Stimulated activated naive CD8-positive, alpha-beta T cell treated with anti-CD3 and anti-CD28 coated beads, Interleukin-15, Interleukin-2, amounts not matched to agents 100 U/mL and 50 U/mL, for 24 hours (primary cell): ENCODE data around the gene TTC31.
A peak's percentile ranks its signal among the peaks of the same experiment; 100 is the strongest.

ENCODE experiments used
- ATAC-seq: fragments of 150-1000 bp; cut with Tn5 transposase; one replicate; pipeline ENCODE4 v1.10.0; 2021
- DNase-seq: peaks from one replicate; pipeline ENCODE4 v3.0.0; 2021

The TTC31 gene

GRCh38 chr2:74488643-74489481, 6.0 kb downstream of the TTC31 start:
- ATAC-seq (no peak), DNase-seq (no peak)

GRCh38 chr2:74489906-74490305, 7.0 kb downstream of the TTC31 start:
- DNase-seq = no peak
- no peak for ATAC-seq

DNA sequence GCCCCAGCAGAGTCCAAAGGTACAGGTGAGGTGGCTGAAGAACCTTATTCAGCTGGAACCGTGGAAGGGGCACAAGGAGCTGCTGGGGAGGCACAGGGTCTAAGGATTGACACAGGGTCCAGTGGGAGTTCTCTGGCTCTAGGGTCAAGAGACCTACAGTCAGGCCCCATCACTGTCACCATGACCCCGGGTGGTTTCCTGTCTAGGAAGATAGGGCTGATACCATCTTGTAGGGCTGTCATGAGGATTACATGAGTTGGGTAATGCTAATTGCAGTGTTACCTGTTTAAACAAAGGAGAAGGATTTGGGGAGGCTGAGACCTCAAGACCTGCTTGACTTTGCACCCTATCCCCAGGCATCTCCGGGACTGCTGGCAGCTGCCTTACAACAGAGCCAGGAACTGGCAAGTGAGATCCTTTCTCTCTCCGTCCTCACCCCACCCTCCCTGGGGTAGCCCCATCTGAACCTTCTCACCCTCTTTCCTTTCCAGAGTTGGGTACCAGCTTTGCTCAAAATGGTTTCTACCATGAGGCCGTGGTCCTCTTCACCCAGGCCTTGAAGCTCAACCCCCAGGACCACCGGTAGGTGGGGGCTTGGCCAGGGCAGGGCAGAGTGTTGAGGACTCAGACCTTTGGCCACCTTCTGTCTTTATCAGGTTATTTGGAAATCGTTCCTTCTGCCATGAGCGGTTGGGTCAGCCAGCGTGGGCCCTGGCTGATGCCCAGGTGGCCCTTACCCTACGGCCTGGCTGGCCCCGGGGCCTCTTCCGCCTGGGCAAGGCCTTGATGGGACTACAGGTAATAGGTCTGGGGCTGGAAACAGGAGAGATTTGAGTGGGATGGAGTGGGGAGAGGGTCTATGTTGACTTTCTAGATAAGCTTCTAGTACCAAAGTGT, 9.0 kb downstream of the TTC31 start:
- no peak for ATAC-seq
- no peak for DNase-seq

DNA sequence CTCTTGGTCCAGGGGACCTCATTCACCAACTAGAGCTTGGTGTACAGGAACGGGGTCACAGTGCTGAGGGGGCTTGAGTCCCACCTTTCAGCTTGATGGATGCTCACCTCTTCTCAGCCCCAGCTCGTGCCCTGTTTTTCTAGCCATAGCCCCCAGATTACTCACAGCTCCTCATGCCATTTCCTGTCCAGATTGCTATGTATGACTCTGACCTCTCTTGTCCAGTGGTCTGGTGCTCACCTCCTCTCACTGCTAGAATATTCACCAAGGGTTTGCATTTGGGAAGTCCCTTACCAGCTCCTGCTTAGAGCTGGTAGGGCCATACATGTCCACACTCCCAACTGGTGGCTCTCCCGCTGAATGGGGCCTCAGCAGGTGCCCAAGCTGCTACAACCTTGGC, 10.7 kb downstream of the TTC31 start:
- DNase-seq = no peak
- no peak for ATAC-seq

DNA sequence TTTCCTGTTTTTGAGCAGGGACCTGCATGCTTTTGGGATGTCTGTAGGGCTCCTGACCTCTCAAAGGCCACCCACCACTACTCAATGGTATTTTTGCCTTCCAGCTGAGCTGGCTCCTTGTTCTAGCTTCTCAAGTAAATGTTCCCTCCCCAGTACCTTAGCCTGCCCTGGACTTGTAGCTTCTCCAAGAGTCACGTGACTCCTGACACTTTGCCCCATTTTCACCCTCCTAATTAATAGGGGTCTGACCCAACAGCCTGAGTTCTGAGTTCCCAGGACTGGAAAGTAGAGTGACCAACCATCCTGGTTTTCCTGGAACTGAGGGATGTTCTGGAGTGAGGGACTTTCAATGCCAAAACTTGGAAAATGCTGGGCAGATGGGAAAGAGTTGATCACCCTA, 12.6 kb downstream of the TTC31 start:
- DNase-seq (no peak), ATAC-seq (no peak)

GRCh38 chr2:74496997-74497776, 14.3 kb downstream of the TTC31 start:
- DNase-seq (no peak), ATAC-seq (no peak)

- ATAC-seq = no peak
- peak; percentile 39 for DNase-seq
These were observed 15.1 kb downstream of the TTC31 start for GRCh38 chr2:74497777-74498499.

DNA sequence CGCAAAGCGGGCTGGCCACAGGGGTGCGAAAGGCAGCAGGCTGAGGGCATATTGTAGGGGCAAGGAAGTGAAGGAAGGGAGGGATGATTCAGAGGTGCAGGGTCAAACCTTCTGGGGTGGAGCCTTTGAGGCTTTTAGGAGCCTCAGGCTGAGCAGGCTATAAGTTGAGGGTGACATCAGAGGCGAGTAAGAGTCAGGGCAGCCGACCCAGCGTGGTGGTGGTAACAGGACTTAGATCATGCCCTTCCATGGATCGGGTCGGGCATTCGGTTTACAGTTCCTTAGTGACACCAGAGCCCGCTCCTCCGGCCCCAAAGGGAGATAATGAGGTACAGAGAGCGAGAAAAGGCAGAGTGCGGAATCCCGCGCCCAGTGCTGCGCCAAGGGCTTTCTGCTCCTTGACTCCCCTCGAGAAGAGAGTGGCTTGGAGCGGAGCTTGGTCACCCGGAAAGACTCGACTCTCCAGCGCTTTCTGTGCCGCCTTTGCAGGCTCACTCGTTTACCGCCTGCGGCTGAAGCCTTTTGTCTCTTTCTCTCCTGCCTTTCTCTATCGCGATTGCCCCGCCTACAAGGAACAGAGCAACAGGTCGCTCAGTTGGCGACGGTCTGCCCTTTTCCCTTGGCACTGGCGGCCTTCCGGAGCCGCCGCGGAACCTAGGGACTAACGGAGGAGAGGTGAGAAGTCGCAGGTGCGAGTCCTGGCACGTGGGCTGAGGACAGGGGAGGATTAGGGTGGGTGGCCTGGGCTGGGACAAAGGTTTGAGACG, 15.8 kb downstream of the TTC31 start:
- DNase-seq (peak; percentile 46), ATAC-seq (peak; percentile 66)

DNA sequence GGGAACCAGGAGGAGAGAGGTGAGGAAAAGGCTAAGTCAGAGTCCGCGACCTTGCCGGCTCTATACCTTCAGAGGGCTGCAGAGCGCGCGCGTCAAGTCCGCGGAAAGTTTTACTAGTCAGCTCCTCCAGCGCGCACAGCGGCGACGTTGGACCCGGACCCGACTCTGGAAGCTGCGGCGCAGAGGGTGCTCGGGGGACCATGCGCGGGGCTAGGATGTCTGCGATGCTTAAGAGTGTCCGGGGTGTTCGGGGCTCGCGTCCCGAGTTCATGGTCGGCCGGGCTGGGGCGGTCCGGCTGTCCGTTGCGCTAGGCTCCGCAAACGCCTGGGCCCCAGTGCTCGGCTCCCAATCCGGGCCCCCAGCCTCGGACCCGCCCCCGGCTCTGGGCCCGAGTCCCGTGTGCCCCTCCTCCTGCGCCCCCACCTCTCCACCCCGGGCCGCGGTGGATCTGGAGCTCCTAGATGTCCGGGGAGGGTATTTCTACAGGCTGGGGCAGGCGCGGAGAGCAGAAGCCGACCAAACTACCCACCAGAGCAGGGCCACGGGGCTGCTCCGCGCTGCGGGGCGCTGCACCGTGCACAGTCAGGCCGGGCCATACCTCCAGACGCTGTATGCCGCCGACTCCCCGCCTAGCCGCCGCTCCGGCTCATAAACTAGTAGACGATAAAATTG, 16.5 kb downstream of the TTC31 start, which contains the start of gene LBX2:
Gene LBX2 (minus strand): TSS at position 337 of the 673 bp plus-strand sequence. CDS start 66 bp downstream, at position 271.
- ATAC-seq (peak; percentile 38), DNase-seq (peak; percentile 54)

GRCh38 chr2:74499940-74500577, 17.2 kb downstream of the TTC31 start:
- DNase-seq (no peak), ATAC-seq (no peak)

GRCh38 chr2:74500578-74500946, 17.7 kb downstream of the TTC31 start:
- ATAC-seq (no peak), DNase-seq (no peak)

- ATAC-seq (no peak), DNase-seq (no peak)
These were observed 18.6 kb downstream of the TTC31 start for GRCh38 chr2:74501335-74502071.

- ATAC-seq = no peak
- no peak for DNase-seq
These were observed 19.4 kb downstream of the TTC31 start for GRCh38 chr2:74502147-74502719.

GRCh38 chr2:74502720-74503505, 20.0 kb downstream of the TTC31 start:
- ATAC-seq = peak; percentile 37
- DNase-seq = peak; percentile 64

- DNase-seq (no peak), ATAC-seq (no peak)
These were observed 20.9 kb downstream of the TTC31 start for GRCh38 chr2:74503506-74504475.

GRCh38 chr2:74504591-74504990, 21.7 kb downstream of the TTC31 start:
- DNase-seq (no peak), ATAC-seq (no peak)
